Mesenchymal stem cell (in vitro differentiated cells and primary cell): ENCODE measurements around the gene ETV3L. TPM values are rescaled to one million over a fixed set of nuclear protein-coding genes. Genes with fewer than 3 reads are reported as not detected.
A peak's percentile ranks its signal among the peaks of the same experiment; 100 is the strongest.

Experiments
- DNase-seq: peaks from one replicate; pipeline ENCODE4 v3.0.0-alpha.2; 2013
- H2AFZ ChIP-seq: one replicate; pipeline ENCODE4 v1.6.1; 2013; ENCODE audit warnings: low read depth, mild to moderate bottlenecking, control low read depth, inconsistent platforms, low read length, moderate library complexity
- H2AK5ac ChIP-seq: 2 replicates; pipeline ENCODE4 v1.6.1; 2013; ENCODE audit warnings: low read length, moderate library complexity, mild to moderate bottlenecking, inconsistent platforms; ENCODE audit not compliant: severe bottlenecking
- H2BK120ac ChIP-seq: one replicate; pipeline ENCODE4 v1.6.1; 2013; ENCODE audit warnings: low read depth, mild to moderate bottlenecking, inconsistent platforms, low read length, moderate library complexity
- H2BK12ac ChIP-seq, 2 experiments: one replicate each; pipeline ENCODE4 v1.6.1; 2013; ENCODE audit warnings: inconsistent platforms in 2 of 2, low read length in 2 of 2, mild to moderate bottlenecking in 2 of 2, moderate library complexity in 2 of 2, control low read depth in 1 of 2
- H2BK15ac ChIP-seq: one replicate; pipeline ENCODE4 v1.6.1; 2013; ENCODE audit warnings: mild to moderate bottlenecking, low read depth, inconsistent platforms; ENCODE audit not compliant: poor library complexity, severe bottlenecking
- H2BK5ac ChIP-seq: 2 replicates; pipeline ENCODE4 v1.6.1; 2013; ENCODE audit warnings: low read depth, mild to moderate bottlenecking, low read length, control low read depth, inconsistent platforms; ENCODE audit not compliant: poor library complexity, severe bottlenecking
- H3K14ac ChIP-seq, 2 experiments: one replicate each; pipeline ENCODE4 v1.6.1; 2013; ENCODE audit warnings: inconsistent platforms in 2 of 2, low read length in 2 of 2, control low read depth in 1 of 2, mild to moderate bottlenecking in 1 of 2, moderate library complexity in 1 of 2
- H3K18ac ChIP-seq, 2 experiments: one replicate each; pipeline ENCODE4 v1.6.1; 2013; ENCODE audit warnings: inconsistent platforms in 2 of 2, low read length in 2 of 2, control low read depth in 1 of 2, low read depth in 1 of 2, mild to moderate bottlenecking in 1 of 2
- H3K23ac ChIP-seq, 2 experiments: one replicate each; pipeline ENCODE4 v1.6.1; 2013; ENCODE audit warnings: inconsistent platforms in 2 of 2, low read length in 2 of 2, mild to moderate bottlenecking in 2 of 2, moderate library complexity in 2 of 2, control low read depth in 1 of 2
- H3K27ac ChIP-seq: 2 replicates; pipeline ENCODE4 v1.5.1; 2013; ENCODE audit warnings: mild to moderate bottlenecking, moderate library complexity, low read length, control low read depth, inconsistent platforms; ENCODE audit not compliant: poor library complexity, severe bottlenecking
- H3K27me3 ChIP-seq, 2 experiments: 2 replicates each; pipeline versions ENCODE4 v1.6.1 to v1.7.0; 2013; ENCODE audit warnings: low read length in 2 of 2, mild to moderate bottlenecking in 2 of 2, moderate library complexity in 2 of 2, control low read depth in 1 of 2, inconsistent platforms in 1 of 2; ENCODE audit not compliant: control insufficient read depth in 1 of 2, insufficient read depth in 1 of 2
- H3K36me3 ChIP-seq, 2 experiments: 2 replicates each; pipeline versions ENCODE4 v1.6.1 to v1.7.0; 2013; ENCODE audit warnings: low read length in 2 of 2, control low read depth in 1 of 2, inconsistent platforms in 1 of 2, low read depth in 1 of 2, mild to moderate bottlenecking in 1 of 2; ENCODE audit not compliant: insufficient read depth in 2 of 2, control insufficient read depth in 1 of 2
- H3K4ac ChIP-seq, 2 experiments: one replicate each; pipeline ENCODE4 v1.6.1; 2013; ENCODE audit warnings: inconsistent platforms in 2 of 2, low read length in 2 of 2, mild to moderate bottlenecking in 2 of 2, moderate library complexity in 2 of 2, control low read depth in 1 of 2, low read depth in 1 of 2
- H3K4me1 ChIP-seq: 2 replicates; pipeline ENCODE4 v1.6.1; 2013; ENCODE audit warnings: low read depth, low read length, control low read depth; ENCODE audit not compliant: control insufficient read depth, insufficient read depth
- H3K4me2 ChIP-seq: 2 replicates; pipeline ENCODE4 v1.6.1; 2013; ENCODE audit warnings: low read length, mild to moderate bottlenecking, inconsistent platforms; ENCODE audit not compliant: poor library complexity, severe bottlenecking
- H3K4me3 ChIP-seq, 2 experiments: 2 replicates each; pipeline versions ENCODE4 v1.5.1 to v1.7.0; 2013; ENCODE audit warnings: low read length in 2 of 2, mild to moderate bottlenecking in 2 of 2, control low read depth in 1 of 2, low read depth in 1 of 2; ENCODE audit not compliant: insufficient read depth in 1 of 2
- H3K79me1 ChIP-seq: replicated peaks from 2 replicates; pipeline ENCODE4 v1.6.1; 2013; ENCODE audit warnings: mild to moderate bottlenecking, control low read depth, low read length, inconsistent platforms; ENCODE audit not compliant: poor library complexity, severe bottlenecking
- H3K9ac ChIP-seq: 2 replicates; pipeline ENCODE4 v1.7.0; 2013; ENCODE audit warnings: mild to moderate bottlenecking, low read length, moderate library complexity
- H3K9me3 ChIP-seq: 2 replicates; pipeline ENCODE4 v1.7.0; 2013; ENCODE audit warnings: mild to moderate bottlenecking, low read length; ENCODE audit not compliant: control insufficient read depth
- H4K8ac ChIP-seq: one replicate; pipeline ENCODE4 v1.6.1; 2013; ENCODE audit warnings: inconsistent platforms, mild to moderate bottlenecking, low read length, moderate library complexity
- H4K91ac ChIP-seq: one replicate; pipeline ENCODE4 v1.6.1; 2013; ENCODE audit warnings: mild to moderate bottlenecking, low read length, inconsistent platforms
- WGBS: methylation state at CpG from one replicate; pipeline ENCODE4 v1.1.7; 2013; ENCODE audit warnings: mixed read lengths; 5-methylcytosine and 5-hydroxymethylcytosine counted together
- polyA plus RNA-seq, 2 experiments: library from polyadenylated mRNA; stranded (reverse); fragments of 200-250 nt; gene quantifications; one replicate each; pipeline ENCODE4 v1.2.3, GENCODE V29; 2013

Gene ETV3L
- not detected for polyA plus RNA-seq (2013, experiment 1 of 2)
- not detected for polyA plus RNA-seq (2013, experiment 2 of 2)

DNA sequence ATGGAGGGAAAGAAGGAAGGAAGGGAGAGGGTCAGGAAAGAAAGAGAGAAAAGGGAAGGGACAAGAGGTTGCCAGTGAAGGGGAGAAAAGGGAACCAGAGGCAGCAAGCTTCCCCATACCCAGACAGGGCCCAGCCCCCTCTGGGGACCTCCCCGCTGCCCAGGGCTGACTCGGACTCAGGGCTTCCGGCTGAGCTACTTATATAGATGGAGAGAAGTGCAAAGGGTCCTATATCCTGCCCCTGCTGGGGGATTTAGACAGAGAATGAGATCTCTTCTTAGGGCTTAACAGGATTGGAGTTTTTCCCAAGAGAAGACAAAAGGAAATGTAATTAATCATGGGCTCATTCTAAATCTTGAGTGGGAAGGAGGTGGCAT lies at the start of gene ETV3L:
Gene ETV3L, minus strand, starts transcription at position 176 of the 377 bp plus-strand sequence. CDS start 285 bp downstream, outside the sequence.
- Histone ChIP-seq H2AFZ (no peak within 1 kb of the TSS), H3K14ac (no peak within 1 kb of the TSS), H3K79me1 (no peaks in the 10 kb centered on the region), H3K4me1 (no peaks in the 10 kb centered on the region), H2AK5ac (no peak within 1 kb of the TSS), H2BK120ac (no peak within 1 kb of the TSS), H3K4me3 (no peak within 1 kb of the TSS), H3K36me3 (no peaks in the 10 kb centered on the region), H2BK15ac (no peak within 1 kb of the TSS), H3K9me3 (no peaks in the 10 kb centered on the region), H3K27me3 (peaks cover 0 to 5% of the 10 kb centered on the region in 2 experiments), H3K23ac (no peak within 1 kb of the TSS), H3K18ac (no peak within 1 kb of the TSS), H3K9ac (no peak within 1 kb of the TSS), H4K91ac (no peak within 1 kb of the TSS), H2BK12ac (no peak within 1 kb of the TSS), H2BK5ac (no peak within 1 kb of the TSS), H4K8ac (no peak within 1 kb of the TSS), H3K27ac (no peak within 1 kb of the TSS), H3K4me2 (no peak within 1 kb of the TSS), H3K4ac (no peak within 1 kb of the TSS)
- no peak for DNase-seq
- 90% methylated on average over 3 of the region's 3 CpGs for WGBS

DNA sequence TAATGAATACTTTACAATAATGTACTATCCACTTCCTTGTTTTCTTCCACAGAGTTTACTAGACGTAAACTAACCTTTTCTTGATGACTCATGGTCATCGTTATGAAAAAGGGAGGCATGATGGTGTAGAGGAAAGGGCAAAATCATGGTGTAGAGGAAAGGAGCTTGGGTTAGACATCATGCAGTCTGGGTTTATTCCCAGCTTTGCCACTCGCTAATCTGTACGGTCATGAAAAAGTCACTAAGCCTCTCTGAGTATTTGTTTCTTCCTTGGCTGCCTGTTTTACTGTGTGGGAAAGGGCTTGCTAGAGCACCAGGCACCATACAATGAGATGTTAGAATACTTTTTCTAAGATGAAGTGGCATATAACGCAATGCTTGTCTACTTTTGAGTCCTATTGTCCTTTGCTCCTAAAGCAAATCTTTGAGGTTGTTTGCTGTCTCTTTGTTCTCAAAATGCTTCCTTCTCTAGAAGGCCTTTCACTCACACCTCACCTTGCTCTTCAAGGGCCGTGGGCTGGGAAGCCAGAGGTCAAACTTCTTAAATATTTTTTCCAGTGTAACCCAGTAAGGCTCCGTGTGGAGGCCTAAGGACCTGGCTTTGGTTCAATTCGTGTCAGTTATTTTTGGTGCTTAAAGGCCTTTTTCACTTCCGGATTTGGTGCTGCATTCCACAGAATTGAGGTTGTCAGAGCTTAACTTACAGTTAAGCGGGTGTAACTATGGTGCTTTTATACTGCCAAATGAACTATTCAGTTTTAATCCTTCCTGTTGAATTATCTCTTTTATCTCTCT lies 48.5 kb upstream of the ETV3L start:
- Histone ChIP-seq H3K4me1 (no peaks in the 10 kb centered on the region), H3K4ac (no peak overlapping the region), H3K79me1 (no peaks in the 10 kb centered on the region), H3K4me3 (no peak overlapping the region), H3K9ac (no peak overlapping the region), H2BK5ac (no peak overlapping the region), H3K4me2 (no peak overlapping the region), H3K9me3 (no peaks in the 10 kb centered on the region), H3K27me3 (peaks cover 0 to 16% of the 10 kb centered on the region in 2 experiments), H4K8ac (no peak overlapping the region), H3K36me3 (no peaks in the 10 kb centered on the region), H2BK15ac (no peak overlapping the region), H3K27ac (no peak overlapping the region), H2AK5ac (no peak overlapping the region), H3K23ac (no peak overlapping the region), H3K18ac (no peak overlapping the region), H2BK12ac (no peak overlapping the region), H4K91ac (no peak overlapping the region), H3K14ac (no peak overlapping the region), H2AFZ (no peak overlapping the region), H2BK120ac (no peak overlapping the region)
- WGBS: 71% methylated on average over 10 of the region's 10 CpGs
- DNase-seq: peak; percentile 22

DNA sequence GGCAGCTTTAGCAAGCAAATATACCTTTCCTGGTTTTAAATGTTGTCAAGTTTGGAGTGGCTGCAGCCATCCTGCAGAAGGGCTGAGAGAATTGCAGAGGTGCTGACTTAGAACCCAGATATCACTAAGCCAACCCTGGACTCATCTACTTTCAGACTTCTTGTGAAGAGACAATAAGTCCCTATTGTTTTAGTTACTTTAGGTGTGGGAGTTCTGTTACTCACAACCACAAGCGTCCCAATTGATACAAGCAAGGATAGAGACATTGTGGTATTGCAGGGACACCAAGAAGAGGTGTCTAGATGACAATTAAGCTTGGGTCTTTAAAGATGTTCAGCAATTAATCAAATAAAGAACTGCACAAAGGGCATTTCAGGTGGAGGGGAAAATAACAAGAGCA lies 47.4 kb upstream of the ETV3L start:
- no peak overlapping the region for H2BK5ac ChIP-seq
- no peak overlapping the region for H3K9ac ChIP-seq

DNA sequence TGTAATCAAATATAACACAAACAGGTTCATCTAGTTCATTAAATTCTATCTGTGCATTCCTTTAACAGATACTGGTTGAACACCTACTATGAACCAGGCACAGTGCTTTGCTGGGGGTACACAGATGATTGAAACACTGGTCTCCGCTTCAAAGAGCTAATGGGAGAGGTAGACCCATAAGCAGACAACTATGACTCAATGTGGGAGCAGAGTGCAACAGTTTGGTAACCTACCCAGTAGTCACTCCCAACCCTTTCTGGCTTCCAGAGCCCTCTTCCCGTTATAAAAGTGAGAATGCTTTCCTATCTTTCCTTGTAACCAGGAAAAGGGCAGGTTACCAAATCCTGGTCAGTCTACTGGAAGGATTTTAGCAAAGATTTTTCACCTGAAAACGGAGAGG lies 46.6 kb upstream of the ETV3L start:
- WGBS: 53% methylated on average over 3 of the region's 3 CpGs
- Histone ChIP-seq H2BK12ac (no peak overlapping the region), H2AK5ac (no peak overlapping the region), H3K9me3 (no peaks in the 10 kb centered on the region), H3K27ac (no peak overlapping the region), H3K18ac (no peak overlapping the region), H3K4me1 (no peaks in the 10 kb centered on the region), H3K4me3 (no peak overlapping the region), H3K23ac (no peak overlapping the region), H3K9ac (no peak overlapping the region), H3K79me1 (no peaks in the 10 kb centered on the region), H2AFZ (no peak overlapping the region), H3K14ac (no peak overlapping the region), H2BK120ac (peak overlapping the region; percentile 34), H3K27me3 (peaks cover 0 to 10% of the 10 kb centered on the region in 2 experiments), H3K36me3 (no peaks in the 10 kb centered on the region), H3K4me2 (no peak overlapping the region), H4K8ac (no peak overlapping the region), H3K4ac (no peak overlapping the region), H2BK5ac (no peak overlapping the region), H4K91ac (no peak overlapping the region), H2BK15ac (no peak overlapping the region)
- no peak for DNase-seq

More for the DNA sequence above, 47.4 kb upstream of the ETV3L start:
- H3K9me3 ChIP-seq: no peaks in the 10 kb centered on the region
- H4K91ac ChIP-seq: no peak overlapping the region
- H3K4me3 ChIP-seq: no peak overlapping the region
- H3K4me2 ChIP-seq: no peak overlapping the region
- H3K14ac ChIP-seq: no peak overlapping the region
- no peaks in the 10 kb centered on the region for H3K4me1 ChIP-seq
- H3K27me3 ChIP-seq: peaks cover 0 to 15% of the 10 kb centered on the region in 2 experiments
- no peak overlapping the region for H2BK12ac ChIP-seq
- no peak overlapping the region for H3K18ac ChIP-seq
- H2BK15ac ChIP-seq: no peak overlapping the region
- H3K23ac ChIP-seq: no peak overlapping the region
- H2BK120ac ChIP-seq: no peak overlapping the region
- no peaks in the 10 kb centered on the region for H3K79me1 ChIP-seq
- no peak overlapping the region for H3K4ac ChIP-seq
- no peak for DNase-seq
- no peaks in the 10 kb centered on the region for H3K36me3 ChIP-seq
- WGBS: 95% methylated on average over 1 of the region's 1 CpG
- H4K8ac ChIP-seq: no peak overlapping the region
- no peak overlapping the region for H2AK5ac ChIP-seq
- no peak overlapping the region for H2AFZ ChIP-seq
- no peak overlapping the region for H3K27ac ChIP-seq
